Measurements from ENCODE around the gene CASKIN1. TPM values are rescaled to one million over a fixed set of nuclear protein-coding genes. Genes with fewer than 3 reads are reported as not detected.

The CASKIN1 gene
- total and polyA plus RNA-seq, 9 donors = 0.10 to 2.4 (median 0.56) TPM; not detected in 1

DNA sequence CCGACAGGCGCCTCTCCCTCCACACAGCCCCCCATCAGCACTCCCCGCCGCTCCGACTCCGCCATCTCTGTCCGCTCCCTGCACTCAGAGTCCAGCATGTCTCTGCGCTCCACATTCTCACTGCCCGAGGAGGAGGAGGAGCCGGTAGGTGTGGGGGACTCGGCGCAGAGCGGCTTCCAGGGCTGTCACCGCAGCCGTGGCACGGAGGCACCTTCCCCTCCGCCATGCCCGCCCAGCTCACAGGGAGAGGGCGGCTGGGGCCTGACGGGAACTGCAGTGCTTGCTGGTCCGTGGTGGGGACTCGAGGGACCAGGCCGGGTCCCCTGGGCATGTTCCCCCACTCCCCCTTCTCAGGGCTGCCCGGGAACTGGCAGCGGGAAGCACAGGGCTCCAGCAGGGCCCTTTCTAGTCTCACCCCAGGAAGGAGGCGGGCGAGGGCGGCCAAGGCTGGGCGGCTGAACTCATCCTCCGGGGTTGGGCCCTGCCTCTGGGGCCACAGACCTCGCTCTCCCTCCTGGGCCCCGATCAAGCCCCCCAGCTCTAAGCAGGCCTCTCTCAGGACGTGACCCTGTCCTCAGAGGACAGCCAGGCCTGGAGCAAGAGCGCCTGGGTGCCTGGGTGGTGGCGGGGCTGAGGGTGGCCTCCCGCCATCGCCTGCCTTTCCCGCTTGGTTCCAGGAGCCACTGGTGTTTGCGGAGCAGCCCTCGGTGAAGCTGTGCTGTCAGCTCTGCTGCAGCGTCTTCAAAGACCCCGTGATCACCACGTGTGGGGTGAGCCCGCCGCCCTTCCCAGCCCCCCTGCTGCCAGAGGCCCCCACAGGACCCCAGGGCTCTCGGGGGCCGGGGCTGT, 25.6 kb downstream of the CASKIN1 start:
- Histone ChIP-seq H3K36me3 (no peaks in the 10 kb centered on the region), H3K27ac (no peak overlapping the region), H3K4me1 (ENCODE audit: insufficient read depth) (no peaks in the 10 kb centered on the region), H3K9me3 (no peaks in the 10 kb centered on the region), H3K27me3 (no peaks in the 10 kb centered on the region), H3K4me3 (no peak overlapping the region)
- intact Hi-C loops (cut with DNase I) = no loop called here
- DNase-seq = no peak
- 82 to 86% (median 84%) methylated on average over 42 to 47 of the region's 47 CpGs for whole genome bisulfite sequencing, 3 donors
- TF ChIP-seq POLR2A (IDR thresholded peaks at IDR 0.05) = no peak

DNA sequence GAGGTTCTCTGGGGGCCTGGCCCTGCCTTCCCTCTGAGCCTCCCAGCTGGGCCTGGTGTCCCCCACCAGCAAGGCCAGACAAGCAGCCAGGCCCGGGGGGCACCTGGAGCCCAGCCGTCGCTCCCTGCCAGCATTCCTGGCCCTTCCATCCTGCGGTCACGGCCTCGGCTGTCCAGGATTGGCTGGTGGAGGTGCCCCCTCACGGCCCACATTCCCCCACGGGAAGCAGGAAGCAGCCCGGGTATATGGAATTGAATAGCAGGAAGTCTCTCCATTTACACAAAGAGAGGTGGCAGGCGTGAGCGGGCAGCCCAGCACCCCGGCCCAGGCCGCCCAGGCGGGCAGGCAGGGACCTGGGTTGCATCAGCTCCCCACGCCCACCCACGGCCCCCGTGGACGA, 26.3 kb downstream of the CASKIN1 start:
- TF ChIP-seq, protein P1, sequence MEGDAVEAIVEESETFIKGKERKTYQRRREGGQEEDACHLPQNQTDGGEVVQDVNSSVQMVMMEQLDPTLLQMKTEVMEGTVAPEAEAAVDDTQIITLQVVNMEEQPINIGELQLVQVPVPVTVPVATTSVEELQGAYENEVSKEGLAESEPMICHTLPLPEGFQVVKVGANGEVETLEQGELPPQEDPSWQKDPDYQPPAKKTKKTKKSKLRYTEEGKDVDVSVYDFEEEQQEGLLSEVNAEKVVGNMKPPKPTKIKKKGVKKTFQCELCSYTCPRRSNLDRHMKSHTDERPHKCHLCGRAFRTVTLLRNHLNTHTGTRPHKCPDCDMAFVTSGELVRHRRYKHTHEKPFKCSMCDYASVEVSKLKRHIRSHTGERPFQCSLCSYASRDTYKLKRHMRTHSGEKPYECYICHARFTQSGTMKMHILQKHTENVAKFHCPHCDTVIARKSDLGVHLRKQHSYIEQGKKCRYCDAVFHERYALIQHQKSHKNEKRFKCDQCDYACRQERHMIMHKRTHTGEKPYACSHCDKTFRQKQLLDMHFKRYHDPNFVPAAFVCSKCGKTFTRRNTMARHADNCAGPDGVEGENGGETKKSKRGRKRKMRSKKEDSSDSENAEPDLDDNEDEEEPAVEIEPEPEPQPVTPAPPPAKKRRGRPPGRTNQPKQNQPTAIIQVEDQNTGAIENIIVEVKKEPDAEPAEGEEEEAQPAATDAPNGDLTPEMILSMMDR (IDR thresholded peaks at IDR 0.05) = no peak
- TF ChIP-seq EP300 (IDR thresholded peaks at IDR 0.05) = no peak
- TF ChIP-seq POLR2A (IDR thresholded peaks at IDR 0.05) = no peak
- no peaks in the 10 kb centered on the region for H3K36me3 ChIP-seq
- no peak for DNase-seq

DNA sequence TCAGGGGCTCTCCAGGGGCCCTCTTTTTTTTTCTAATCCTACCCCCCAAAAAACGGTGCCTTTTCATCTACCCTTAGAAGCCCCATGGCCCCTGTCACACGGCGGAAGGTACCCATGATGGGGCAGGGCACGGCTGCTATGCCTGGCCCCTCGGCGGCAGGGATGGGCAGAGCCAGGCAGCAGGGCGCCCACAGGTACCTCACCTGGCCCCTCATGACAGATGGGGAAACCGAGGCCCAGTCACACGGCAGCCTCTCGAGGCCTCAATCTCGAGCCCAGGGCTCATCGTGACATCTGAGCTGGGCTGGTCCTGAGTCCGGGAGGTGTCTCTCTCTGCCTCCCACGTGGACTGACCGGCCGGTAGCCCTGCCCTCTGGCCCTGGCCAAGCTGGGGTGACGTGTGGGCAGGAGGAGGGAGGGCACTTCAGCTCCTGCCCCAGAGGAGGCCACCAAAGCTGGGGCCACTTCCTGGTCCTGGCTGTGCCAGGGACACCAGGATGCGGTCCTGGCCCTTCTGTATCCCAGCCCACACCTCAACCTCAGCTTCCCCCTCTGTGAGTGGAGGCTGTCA, 29.3 kb downstream of the CASKIN1 start:
- H3K36me3 ChIP-seq = no peaks in the 10 kb centered on the region
- H3K27me3 ChIP-seq = no peaks in the 10 kb centered on the region
- WGBS, 3 donors = 81 to 84% (median 83%) methylated on average over 18 of the region's 18 CpGs
- no peaks in the 10 kb centered on the region for H3K9me3 ChIP-seq
- H3K4me1 ChIP-seq (ENCODE audit: insufficient read depth) = no peaks in the 10 kb centered on the region
- no peak overlapping the region for H3K4me3 ChIP-seq
- intact Hi-C loops (cut with DNase I) = no loop called here
- TF ChIP-seq, protein P1 (IDR thresholded peaks at IDR 0.05) = no peak
- no peak for TF ChIP-seq EP300 (IDR thresholded peaks at IDR 0.05)
- TF ChIP-seq POLR2A (IDR thresholded peaks at IDR 0.05) = no peak
- no peak overlapping the region for H3K27ac ChIP-seq
- no peak for DNase-seq

More for the DNA sequence above, 26.3 kb downstream of the CASKIN1 start:
- H3K9me3 ChIP-seq = no peaks in the 10 kb centered on the region
- no peak overlapping the region for H3K4me3 ChIP-seq
- no peak overlapping the region for H3K27ac ChIP-seq
- WGBS, 3 donors = 79 to 90% (median 86%) methylated on average over 14 to 18 of the region's 18 CpGs
- H3K27me3 ChIP-seq = no peaks in the 10 kb centered on the region
- intact Hi-C loops (cut with DNase I) = no loop called here
- no peaks in the 10 kb centered on the region for H3K4me1 ChIP-seq (ENCODE audit: insufficient read depth)

DNA sequence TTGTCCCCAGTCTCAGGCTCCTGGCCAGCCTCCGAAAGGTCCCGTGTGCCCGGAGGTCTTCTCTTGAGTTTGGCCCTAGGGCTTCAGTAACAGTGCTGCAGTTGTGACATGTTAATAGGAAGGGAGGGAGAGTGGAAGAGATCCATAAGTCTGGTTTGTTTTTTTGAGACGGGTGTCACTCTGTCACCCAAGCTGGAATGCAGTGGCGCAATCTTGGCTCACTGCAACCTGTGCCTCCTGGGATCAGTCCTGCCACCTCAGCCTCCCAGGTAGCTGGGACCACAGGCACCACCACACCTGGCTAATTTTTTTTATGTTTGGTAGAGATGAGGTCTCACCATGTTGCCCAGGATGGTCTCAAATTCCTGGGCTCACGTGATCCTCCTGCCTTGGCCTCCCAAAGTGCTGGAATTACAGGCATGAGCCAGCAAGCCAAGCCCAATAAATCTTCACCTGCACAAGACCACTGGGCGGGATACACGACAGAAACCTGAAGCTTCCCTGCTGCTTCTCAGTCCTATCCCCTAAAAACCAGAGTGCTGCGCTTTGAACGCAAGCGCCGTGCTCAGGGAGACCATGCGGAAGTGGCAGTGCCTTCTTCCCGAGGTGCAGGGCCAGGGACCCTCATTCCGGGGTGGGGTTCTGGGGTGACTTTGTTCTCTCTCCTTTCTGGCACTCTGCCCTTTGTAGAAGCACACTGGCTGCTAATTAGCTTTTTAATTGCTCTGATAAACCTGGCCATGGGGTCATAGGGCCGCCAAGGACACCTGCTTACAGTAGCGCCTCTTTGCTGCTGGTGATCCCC, 29.9 kb downstream of the CASKIN1 start:
- intact Hi-C loops (cut with DNase I) = no loop called here
- Histone ChIP-seq H3K9me3 (no peaks in the 10 kb centered on the region), H3K27me3 (no peaks in the 10 kb centered on the region), H3K4me3 (no peak overlapping the region), H3K4me1 (ENCODE audit: insufficient read depth) (no peaks in the 10 kb centered on the region), H3K27ac (no peak overlapping the region), H3K36me3 (no peaks in the 10 kb centered on the region)
- DNase-seq = no peak
- 83 to 87% (median 83%) methylated on average over 17 of the region's 17 CpGs for WGBS, 3 donors
- TF ChIP-seq POLR2A (IDR thresholded peaks at IDR 0.05) (no peak), EP300 (IDR thresholded peaks at IDR 0.05) (no peak)
- TF ChIP-seq, protein P1 (IDR thresholded peaks at IDR 0.05) = no peak
